ENCODE data around the gene OPHN1.

Gene OPHN1

GRCh38 chrX:68060506-68061205 is 372.6 kb downstream of the OPHN1 start:
- DNase-seq (ENCODE audit: low read depth) = no peak

- DNase-seq (ENCODE audit: low read depth) = no peak
These were observed 373.8 kb downstream of the OPHN1 start for GRCh38 chrX:68059469-68059868.

- no peak for DNase-seq (ENCODE audit: low read depth)
These were observed 383.8 kb downstream of the OPHN1 start for GRCh38 chrX:68049466-68049865.

GRCh38 chrX:68048774-68049173 is 384.5 kb downstream of the OPHN1 start:
- no peak for DNase-seq (ENCODE audit: low read depth)

- no peak for DNase-seq (ENCODE audit: low read depth)
These were observed 388.2 kb downstream of the OPHN1 start for GRCh38 chrX:68045008-68045577.

- no peak for DNase-seq (ENCODE audit: low read depth)
These were observed 389.4 kb downstream of the OPHN1 start for GRCh38 chrX:68043713-68044438.

- DNase-seq (ENCODE audit: low read depth) = no peak
These were observed 392.2 kb downstream of the OPHN1 start for GRCh38 chrX:68041110-68041509.

GRCh38 chrX:68018248-68019203 is 414.8 kb downstream of the OPHN1 start:
- DNase-seq (ENCODE audit: low read depth) = no peak

- no peak for DNase-seq (ENCODE audit: low read depth)
These were observed 434.8 kb downstream of the OPHN1 start for GRCh38 chrX:67998540-67998939.

Measured in activated T-cell treated with anti-CD3 and anti-CD28 coated beads for 1 hour (primary cell).